HCT116 (cell line): ENCODE data around the gene ZNF552.

ENCODE experiments used
- ATF3 ChIP-seq: IDR thresholded peaks from 2 replicates; pipeline ENCODE4 v1.6.1; 2012
- CEBPB ChIP-seq: IDR thresholded peaks from 2 replicates; pipeline ENCODE4 v1.6.1; 2012; ENCODE audit warnings: low read depth
- CTCF ChIP-seq, 3 experiments: fragments of 200-600 bp in 1 of 3; sonication (generic) in 1 of 3; IDR thresholded peaks in 2 of 3; conservative IDR thresholded peaks in 1 of 3; 2 replicates each; pipeline ENCODE4 v1.5.1; 2012 to 2017; ENCODE audit warnings: low read depth in 2 of 3, low read length in 2 of 3, antibody characterized with exemption in 1 of 3, borderline replicate concordance in 1 of 3, control low read depth in 1 of 3, mild to moderate bottlenecking in 1 of 3, mixed read lengths in 1 of 3, mixed run types in 1 of 3, moderate library complexity in 1 of 3; ENCODE audit not compliant: insufficient read depth in 1 of 3
- EZH2 ChIP-seq: fragments of 200-600 bp; sonication (generic); IDR thresholded peaks from 2 replicates; pipeline ENCODE4 v1.6.1; 2017; ENCODE audit warnings: antibody characterized with exemption, mixed run types
- EZH2phosphoT487 ChIP-seq: fragments of 200-600 bp; IDR thresholded peaks from 2 replicates; pipeline ENCODE4 v1.6.1; 2018; ENCODE audit warnings: antibody characterized with exemption, borderline replicate concordance
- JUND ChIP-seq: IDR thresholded peaks from 2 replicates; pipeline ENCODE4 v1.6.1; 2012
- MAX ChIP-seq: IDR thresholded peaks from 2 replicates; pipeline ENCODE4 v1.6.1; 2012
- POLR2A ChIP-seq: IDR thresholded peaks from 2 replicates; pipeline ENCODE4 v1.7.0; 2011; ENCODE audit warnings: borderline replicate concordance; ENCODE audit not compliant: insufficient read depth, insufficient read length; ENCODE audit errors: extremely low read depth
- POLR2AphosphoS5 ChIP-seq: IDR thresholded peaks from 2 replicates; pipeline ENCODE4 v1.6.1; 2011; ENCODE audit warnings: mild to moderate bottlenecking, low read depth, low read length, moderate library complexity
- RAD21 ChIP-seq: IDR thresholded peaks from 2 replicates; pipeline ENCODE4 v1.6.1; 2012; ENCODE audit warnings: low read depth, mild to moderate bottlenecking
- REST ChIP-seq: IDR thresholded peaks from 2 replicates; pipeline ENCODE4 v1.6.1; 2012; ENCODE audit warnings: low read depth
- SIN3A ChIP-seq: IDR thresholded peaks from 2 replicates; pipeline ENCODE4 v1.6.1; 2012; ENCODE audit warnings: low read depth
- ZFX ChIP-seq: fragments of 450-650 bp; IDR thresholded peaks from 2 replicates; pipeline ENCODE4 v1.6.1; 2017
- ZNF274 ChIP-seq: fragments of 200-500 bp; sonication (Bioruptor generic); IDR thresholded peaks from 2 replicates; pipeline ENCODE4 v1.6.1; 2014; ENCODE audit warnings: mild to moderate bottlenecking, low read depth, low read length, inconsistent platforms

- TF ChIP-seq POLR2AphosphoS5 (no peak), EZH2phosphoT487 (no peak), JUND (no peak), MAX (no peak), POLR2A (no peak), CEBPB (no peak), EZH2 (no peak), ZFX (no peak), ZNF274 (no peak), CTCF (IDR thresholded peaks at IDR 0.05 in 2 of 3, conservative IDR thresholded peaks at IDR 0.05 in 1 of 3; ENCODE audit: borderline replicate concordance in 1 of 3, insufficient read depth in 1 of 3, low read depth in 2 of 3, low read length in 2 of 3) (no peak), REST (no peak), ATF3 (no peak), RAD21 (no peak), SIN3A (no peak)
These were observed 3.3 kb upstream of the ZNF552 start for GRCh38 chr19:57817976-57818375.
